Spleen (tissue), 7 donors: ENCODE results near the gene PIM2.
A peak's percentile ranks its signal among the peaks of the same experiment; 100 is the strongest.

ENCODE experiments used
- CTCF ChIP-seq, 11 experiments: fragments of 200-600 bp in 7 of 11; fragments of 450-650 bp in 4 of 11; sonication (generic) in 4 of 11; IDR thresholded peaks in 8 of 11; conservative IDR thresholded peaks in 3 of 11; 1 replicate in 7 of 11; 2 replicates in 4 of 11; pipeline versions ENCODE4 v1.4.0 to v1.8.0; 2016 to 2021; ENCODE audit warnings: antibody characterized with exemption in 11 of 11, inconsistent platforms in 4 of 11, mild to moderate bottlenecking in 1 of 11
- POLR2AphosphoS5 ChIP-seq, 3 donors: sonication (generic); formaldehyde crosslinking; IDR thresholded peaks; one replicate each; pipeline ENCODE4 v1.5.1; 2017; ENCODE audit warnings: antibody characterized with exemption in 3 of 3
- donor health status: DM: no; HTN: no; CAD: no; lungs with moderate emphysema.
- donor health status: DM: no; HTN: no; CAD: no.
- donor health status: DM: no; HTN: no; CAD: no.

GRCh38 chrX:48914593-48915493 lies 4.0 kb downstream of the PIM2 start:
- TF ChIP-seq CTCF (IDR thresholded peaks at IDR 0.05 in 8 of 11, conservative IDR thresholded peaks at IDR 0.05 in 3 of 11) (no peak), POLR2AphosphoS5 (IDR thresholded peaks at IDR 0.05) (peak; percentile 38 to 54 (median 46))
